ENCODE measurements around the gene KCNS3.
"Not testable (repeated sequence)": the region's sequence is repeated elsewhere in the genome, so short reads cannot be mapped to it uniquely, and the experiment has no call there.

The KCNS3 gene

DNA sequence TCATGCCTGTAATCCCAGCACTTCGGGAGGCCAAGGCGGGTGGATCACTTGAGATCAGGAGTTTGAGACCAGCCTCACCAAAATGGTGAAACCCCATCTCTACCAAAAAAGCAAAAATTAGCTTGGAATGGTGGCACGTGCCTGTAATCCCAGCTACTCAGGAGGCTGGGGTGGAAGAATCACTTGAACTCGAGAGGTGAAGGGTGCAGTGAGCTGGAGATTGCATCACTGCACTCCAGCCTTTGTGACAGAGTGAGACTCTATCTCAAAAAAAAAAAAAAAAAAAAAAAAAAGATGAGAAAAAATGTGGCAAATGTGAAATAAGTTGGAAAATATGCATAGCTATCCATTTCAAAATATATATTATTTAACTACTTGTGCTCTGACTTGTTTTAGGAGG is 65.0 kb downstream of the KCNS3 start:
- Histone ChIP-seq H3K36me3 (ENCODE audit: control insufficient read depth, insufficient read depth, low read length) (no peaks in the 10 kb centered on the region), H3K27ac (ENCODE audit: low read depth, low read length) (no peak overlapping the region), H3K27me3 (ENCODE audit: control insufficient read depth, insufficient read depth, low read length) (no peaks in the 10 kb centered on the region), H3K4me1 (ENCODE audit: control insufficient read depth, insufficient read depth, low read length) (no peaks in the 10 kb centered on the region), H3K9me3 (ENCODE audit: control insufficient read depth, insufficient read depth, low read length) (no peaks in the 10 kb centered on the region), H3K4me3 (ENCODE audit: low read depth, low read length) (no peak overlapping the region), H3K9ac (ENCODE audit: low read depth, low read length) (no peak overlapping the region)

- Histone ChIP-seq H3K27me3 (ENCODE audit: control insufficient read depth, insufficient read depth, low read length) (no peaks in the 10 kb centered on the region), H3K9ac (ENCODE audit: low read depth, low read length) (no peak overlapping the region), H3K4me1 (ENCODE audit: control insufficient read depth, insufficient read depth, low read length) (no peaks in the 10 kb centered on the region), H3K36me3 (ENCODE audit: control insufficient read depth, insufficient read depth, low read length) (no peaks in the 10 kb centered on the region), H3K4me3 (ENCODE audit: low read depth, low read length) (no peak overlapping the region), H3K27ac (ENCODE audit: low read depth, low read length) (no peak overlapping the region), H3K9me3 (ENCODE audit: control insufficient read depth, insufficient read depth, low read length) (no peaks in the 10 kb centered on the region)
These were observed 68.6 kb downstream of the KCNS3 start for GRCh38 chr2:17947113-17947512.

DNA sequence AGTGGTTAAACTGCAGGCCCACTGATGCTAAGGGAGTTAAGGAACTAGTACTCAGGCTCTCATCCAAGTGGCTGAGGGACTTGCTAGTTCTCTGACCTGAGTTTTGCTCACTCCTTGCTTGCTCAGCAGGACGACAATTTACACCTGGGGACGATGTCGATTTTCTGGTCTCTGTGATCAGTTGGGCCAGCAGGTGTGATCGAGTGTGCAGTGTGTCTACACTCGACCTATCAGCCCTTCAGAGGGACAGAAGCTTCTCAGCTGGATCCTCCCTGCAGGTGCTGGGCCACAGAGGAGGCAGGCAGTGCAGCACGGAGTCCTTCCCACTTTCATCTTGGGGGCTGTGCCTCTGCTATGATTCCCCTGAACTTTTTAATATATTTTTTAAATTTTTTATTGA is 71.5 kb downstream of the KCNS3 start:
- H3K27ac ChIP-seq (ENCODE audit: low read depth, low read length), result no peak overlapping the region
- no peaks in the 10 kb centered on the region for H3K27me3 ChIP-seq (ENCODE audit: control insufficient read depth, insufficient read depth, low read length)
- no peaks in the 10 kb centered on the region for H3K36me3 ChIP-seq (ENCODE audit: control insufficient read depth, insufficient read depth, low read length)
- H3K9me3 ChIP-seq (ENCODE audit: control insufficient read depth, insufficient read depth, low read length), result no peaks in the 10 kb centered on the region
- H3K4me3 ChIP-seq (ENCODE audit: low read depth, low read length), result no peak overlapping the region
- no peaks in the 10 kb centered on the region for H3K4me1 ChIP-seq (ENCODE audit: control insufficient read depth, insufficient read depth, low read length)
- H3K9ac ChIP-seq (ENCODE audit: low read depth, low read length), result no peak overlapping the region

- Histone ChIP-seq H3K27me3 (ENCODE audit: control insufficient read depth, insufficient read depth, low read length) (no peaks in the 10 kb centered on the region), H3K27ac (ENCODE audit: low read depth, low read length) (no peak overlapping the region), H3K9me3 (ENCODE audit: control insufficient read depth, insufficient read depth, low read length) (no peaks in the 10 kb centered on the region), H3K36me3 (ENCODE audit: control insufficient read depth, insufficient read depth, low read length) (no peaks in the 10 kb centered on the region), H3K9ac (ENCODE audit: low read depth, low read length) (no peak overlapping the region), H3K4me3 (ENCODE audit: low read depth, low read length) (no peak overlapping the region), H3K4me1 (ENCODE audit: control insufficient read depth, insufficient read depth, low read length) (no peaks in the 10 kb centered on the region)
These were observed 73.1 kb downstream of the KCNS3 start for GRCh38 chr2:17951563-17951962.

- no peak overlapping the region for H3K9ac ChIP-seq (ENCODE audit: low read depth, low read length)
These were observed 80.1 kb downstream of the KCNS3 start for GRCh38 chr2:17958466-17959092.

GRCh38 chr2:17959356-17959755 is 80.9 kb downstream of the KCNS3 start:
- Histone ChIP-seq H3K4me3 (ENCODE audit: low read depth, low read length) (no peak overlapping the region), H3K27me3 (ENCODE audit: control insufficient read depth, insufficient read depth, low read length) (no peaks in the 10 kb centered on the region), H3K9ac (ENCODE audit: low read depth, low read length) (no peak overlapping the region), H3K36me3 (ENCODE audit: control insufficient read depth, insufficient read depth, low read length) (no peaks in the 10 kb centered on the region), H3K27ac (ENCODE audit: low read depth, low read length) (no peak overlapping the region), H3K9me3 (ENCODE audit: control insufficient read depth, insufficient read depth, low read length) (no peaks in the 10 kb centered on the region), H3K4me1 (ENCODE audit: control insufficient read depth, insufficient read depth, low read length) (no peaks in the 10 kb centered on the region)

More at GRCh38 chr2:17958466-17959092, 80.1 kb downstream of the KCNS3 start:
- Histone ChIP-seq H3K27ac (ENCODE audit: low read depth, low read length) (no peak overlapping the region), H3K27me3 (ENCODE audit: control insufficient read depth, insufficient read depth, low read length) (no peaks in the 10 kb centered on the region), H3K4me1 (ENCODE audit: control insufficient read depth, insufficient read depth, low read length) (no peaks in the 10 kb centered on the region), H3K4me3 (ENCODE audit: low read depth, low read length) (no peak overlapping the region), H3K36me3 (ENCODE audit: control insufficient read depth, insufficient read depth, low read length) (no peaks in the 10 kb centered on the region), H3K9me3 (ENCODE audit: control insufficient read depth, insufficient read depth, low read length) (no peaks in the 10 kb centered on the region)

GRCh38 chr2:17959833-17960232 is 81.4 kb downstream of the KCNS3 start:
- no peaks in the 10 kb centered on the region for H3K27me3 ChIP-seq (ENCODE audit: control insufficient read depth, insufficient read depth, low read length)
- no peak overlapping the region for H3K4me3 ChIP-seq (ENCODE audit: low read depth, low read length)
- no peaks in the 10 kb centered on the region for H3K36me3 ChIP-seq (ENCODE audit: control insufficient read depth, insufficient read depth, low read length)
- no peaks in the 10 kb centered on the region for H3K4me1 ChIP-seq (ENCODE audit: control insufficient read depth, insufficient read depth, low read length)
- H3K9me3 ChIP-seq (ENCODE audit: control insufficient read depth, insufficient read depth, low read length), result no peaks in the 10 kb centered on the region
- no peak overlapping the region for H3K27ac ChIP-seq (ENCODE audit: low read depth, low read length)
- no peak overlapping the region for H3K9ac ChIP-seq (ENCODE audit: low read depth, low read length)

DNA sequence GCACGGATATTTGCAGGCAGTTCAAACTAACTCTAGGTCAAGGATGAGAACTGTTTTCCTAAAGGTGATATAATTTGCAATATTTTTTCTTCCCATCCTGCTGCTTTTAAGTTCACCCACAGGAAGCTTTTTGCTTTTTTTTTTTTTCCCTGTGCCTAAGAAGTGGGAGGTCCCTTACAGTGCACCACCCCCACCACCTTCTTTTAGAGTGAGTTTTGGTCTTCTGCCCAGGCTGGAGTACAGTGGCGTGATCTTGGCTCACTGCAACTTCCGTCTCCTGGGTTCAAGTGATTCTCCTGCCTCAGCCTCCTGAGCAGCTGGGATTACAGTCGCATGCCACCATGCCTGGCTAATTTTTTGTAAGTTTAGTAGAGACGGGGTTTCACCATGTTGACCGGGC is 82.5 kb downstream of the KCNS3 start:
- no peaks in the 10 kb centered on the region for H3K9me3 ChIP-seq (ENCODE audit: control insufficient read depth, insufficient read depth, low read length)
- no peaks in the 10 kb centered on the region for H3K27me3 ChIP-seq (ENCODE audit: control insufficient read depth, insufficient read depth, low read length)
- no peak overlapping the region for H3K9ac ChIP-seq (ENCODE audit: low read depth, low read length)
- no peaks in the 10 kb centered on the region for H3K36me3 ChIP-seq (ENCODE audit: control insufficient read depth, insufficient read depth, low read length)
- H3K27ac ChIP-seq (ENCODE audit: low read depth, low read length), result no peak overlapping the region
- H3K4me3 ChIP-seq (ENCODE audit: low read depth, low read length), result no peak overlapping the region
- H3K4me1 ChIP-seq (ENCODE audit: control insufficient read depth, insufficient read depth, low read length), result no peaks in the 10 kb centered on the region

GRCh38 chr2:17961789-17962188 is 83.3 kb downstream of the KCNS3 start:
- H3K36me3 ChIP-seq (ENCODE audit: control insufficient read depth, insufficient read depth, low read length), result no peaks in the 10 kb centered on the region
- H3K4me1 ChIP-seq (ENCODE audit: control insufficient read depth, insufficient read depth, low read length), result no peaks in the 10 kb centered on the region
- H3K27ac ChIP-seq (ENCODE audit: low read depth, low read length), result no peak overlapping the region
- H3K9ac ChIP-seq (ENCODE audit: low read depth, low read length), result no peak overlapping the region
- no peak overlapping the region for H3K4me3 ChIP-seq (ENCODE audit: low read depth, low read length)
- no peaks in the 10 kb centered on the region for H3K9me3 ChIP-seq (ENCODE audit: control insufficient read depth, insufficient read depth, low read length)
- H3K27me3 ChIP-seq (ENCODE audit: control insufficient read depth, insufficient read depth, low read length), result no peaks in the 10 kb centered on the region

DNA sequence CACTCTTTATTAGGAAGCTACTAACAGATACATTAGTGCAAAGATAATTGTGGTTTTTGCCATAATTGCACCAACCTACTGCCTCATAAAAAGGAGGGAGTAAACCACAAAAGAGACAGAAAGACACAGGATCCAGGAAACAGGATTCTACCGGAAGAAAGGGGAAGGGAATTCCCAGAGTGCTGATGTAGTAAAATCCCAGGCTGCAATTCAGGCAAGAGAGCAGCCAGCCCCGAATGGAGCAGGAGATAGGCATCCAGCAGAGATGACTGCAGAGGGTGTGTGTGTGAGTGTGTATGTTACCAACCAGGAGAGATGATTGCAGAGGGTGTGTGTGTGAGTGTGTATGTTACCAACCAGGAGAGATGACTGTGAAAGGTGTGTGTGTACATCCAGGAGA is 84.4 kb downstream of the KCNS3 start:
- no peak overlapping the region for H3K27ac ChIP-seq (ENCODE audit: low read depth, low read length)
- no peaks in the 10 kb centered on the region for H3K36me3 ChIP-seq (ENCODE audit: control insufficient read depth, insufficient read depth, low read length)
- no peak overlapping the region for H3K9ac ChIP-seq (ENCODE audit: low read depth, low read length)
- no peaks in the 10 kb centered on the region for H3K4me1 ChIP-seq (ENCODE audit: control insufficient read depth, insufficient read depth, low read length)
- no peaks in the 10 kb centered on the region for H3K27me3 ChIP-seq (ENCODE audit: control insufficient read depth, insufficient read depth, low read length)
- no peak overlapping the region for H3K4me3 ChIP-seq (ENCODE audit: low read depth, low read length)
- H3K9me3 ChIP-seq (ENCODE audit: control insufficient read depth, insufficient read depth, low read length), result no peaks in the 10 kb centered on the region

GRCh38 chr2:17963571-17963970 is 85.1 kb downstream of the KCNS3 start:
- not testable (repeated sequence) for H3K4me1 ChIP-seq (ENCODE audit: control insufficient read depth, insufficient read depth, low read length); H3K27ac ChIP-seq (ENCODE audit: low read depth, low read length); H3K4me3 ChIP-seq (ENCODE audit: low read depth, low read length); H3K36me3 ChIP-seq (ENCODE audit: control insufficient read depth, insufficient read depth, low read length); H3K9me3 ChIP-seq (ENCODE audit: control insufficient read depth, insufficient read depth, low read length); H3K9ac ChIP-seq (ENCODE audit: low read depth, low read length); H3K27me3 ChIP-seq (ENCODE audit: control insufficient read depth, insufficient read depth, low read length)

DNA sequence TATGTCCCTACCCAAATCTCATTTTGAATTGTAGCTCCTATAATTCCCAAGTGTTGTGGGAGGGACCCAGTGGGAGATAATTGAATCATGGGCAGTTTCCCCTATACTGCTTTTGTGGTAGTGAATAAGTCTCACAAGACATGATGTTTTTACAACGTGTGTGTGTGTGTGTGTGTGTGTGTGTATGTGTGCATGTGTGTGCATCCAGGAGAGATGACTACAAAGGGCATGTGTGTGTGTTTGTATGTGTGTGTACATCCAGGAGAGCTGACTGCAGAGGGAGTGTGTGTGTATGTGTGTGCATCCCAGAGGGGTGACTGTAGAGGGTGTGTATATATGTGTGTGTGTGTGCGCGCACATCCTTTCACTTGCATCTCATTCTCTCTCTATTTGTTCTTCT is 86.7 kb downstream of the KCNS3 start:
- Histone ChIP-seq H3K27ac (ENCODE audit: low read depth, low read length) (no peak overlapping the region), H3K9ac (ENCODE audit: low read depth, low read length) (no peak overlapping the region), H3K27me3 (ENCODE audit: control insufficient read depth, insufficient read depth, low read length) (no peaks in the 10 kb centered on the region), H3K4me1 (ENCODE audit: control insufficient read depth, insufficient read depth, low read length) (no peaks in the 10 kb centered on the region), H3K4me3 (ENCODE audit: low read depth, low read length) (no peak overlapping the region), H3K9me3 (ENCODE audit: control insufficient read depth, insufficient read depth, low read length) (no peaks in the 10 kb centered on the region), H3K36me3 (ENCODE audit: control insufficient read depth, insufficient read depth, low read length) (no peaks in the 10 kb centered on the region)

Data from HUES48 (cell line).